ENCODE results near the gene MATN3.
A peak's percentile ranks its signal among the peaks of the same experiment; 100 is the strongest.

The MATN3 gene, protein sequence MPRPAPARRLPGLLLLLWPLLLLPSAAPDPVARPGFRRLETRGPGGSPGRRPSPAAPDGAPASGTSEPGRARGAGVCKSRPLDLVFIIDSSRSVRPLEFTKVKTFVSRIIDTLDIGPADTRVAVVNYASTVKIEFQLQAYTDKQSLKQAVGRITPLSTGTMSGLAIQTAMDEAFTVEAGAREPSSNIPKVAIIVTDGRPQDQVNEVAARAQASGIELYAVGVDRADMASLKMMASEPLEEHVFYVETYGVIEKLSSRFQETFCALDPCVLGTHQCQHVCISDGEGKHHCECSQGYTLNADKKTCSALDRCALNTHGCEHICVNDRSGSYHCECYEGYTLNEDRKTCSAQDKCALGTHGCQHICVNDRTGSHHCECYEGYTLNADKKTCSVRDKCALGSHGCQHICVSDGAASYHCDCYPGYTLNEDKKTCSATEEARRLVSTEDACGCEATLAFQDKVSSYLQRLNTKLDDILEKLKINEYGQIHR

GRCh38 chr2:20012282-20013125, at the start of gene MATN3:
MATN3 (minus strand) TSS chr2:20012668; CDS start chr2:20012631, 37 bp downstream.
- no peak for TF ChIP-seq CTCF (conservative IDR thresholded peaks at IDR 0.05; ENCODE audit: low read depth)
- H3K27ac ChIP-seq: peak within 1 kb of the TSS; percentile 63
- DNase-seq (ENCODE audit: low spot score): peak; percentile 52
- ChIA-PET POLR2A (ENCODE audit: low non-redundant PET) (no interaction called here), CTCF (interaction anchor here (0.6 to 1.1 kb wide), 3 partner anchors 57 to 323 kb away, joined by 4 read pairs; no protein-coding TSS in a partner anchor)

DNA sequence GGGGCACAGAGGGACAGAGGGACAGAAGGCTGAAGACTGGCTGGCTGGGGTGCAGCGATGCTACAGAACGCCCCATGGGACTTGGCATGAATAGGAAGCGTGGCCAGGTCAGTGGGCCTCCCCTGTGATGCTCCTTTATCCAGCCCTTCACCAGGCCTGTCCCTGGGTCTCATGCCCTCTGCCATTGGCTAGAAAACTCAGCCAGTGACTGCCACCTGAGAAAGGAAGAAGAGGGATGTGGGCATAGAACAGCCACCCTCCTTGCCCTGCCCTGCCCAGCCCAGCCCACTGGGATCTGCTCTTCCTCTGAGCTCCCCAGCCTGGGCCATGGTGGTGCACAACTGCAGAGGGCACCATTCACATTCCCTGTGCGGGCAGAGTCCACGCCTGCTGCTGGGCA, 49.5 kb upstream of the MATN3 start:
- no peak for TF ChIP-seq CTCF (conservative IDR thresholded peaks at IDR 0.05; ENCODE audit: low read depth)
- ChIA-PET POLR2A (ENCODE audit: low non-redundant PET) (interaction anchor here (1.8 kb wide), 1 partner anchor 9 kb away, joined by 3 read pairs; no protein-coding TSS in a partner anchor), CTCF (no interaction called here)
- DNase-seq (ENCODE audit: low spot score): no peak
- no peak overlapping the region; the same call in 1 of the 2 replicates for H3K27ac ChIP-seq

- H3K27ac ChIP-seq: no peak overlapping the region; the same call in 1 of the 2 replicates
- no peak for TF ChIP-seq CTCF (conservative IDR thresholded peaks at IDR 0.05; ENCODE audit: low read depth)
- ChIA-PET POLR2A (ENCODE audit: low non-redundant PET) (interaction anchor here (1.8 kb wide), 1 partner anchor 9 kb away, joined by 3 read pairs; no protein-coding TSS in a partner anchor), CTCF (no interaction called here)
- DNase-seq (ENCODE audit: low spot score): no peak
Measured at GRCh38 chr2:20061476-20061875, 49.0 kb upstream of the MATN3 start.

- ChIA-PET CTCF (no interaction called here), POLR2A (ENCODE audit: low non-redundant PET) (no interaction called here)
- H3K27ac ChIP-seq: no peak overlapping the region
- DNase-seq (ENCODE audit: low spot score): no peak
- TF ChIP-seq CTCF (conservative IDR thresholded peaks at IDR 0.05; ENCODE audit: low read depth): no peak
Measured at GRCh38 chr2:20060106-20060505, 47.6 kb upstream of the MATN3 start.

DNA sequence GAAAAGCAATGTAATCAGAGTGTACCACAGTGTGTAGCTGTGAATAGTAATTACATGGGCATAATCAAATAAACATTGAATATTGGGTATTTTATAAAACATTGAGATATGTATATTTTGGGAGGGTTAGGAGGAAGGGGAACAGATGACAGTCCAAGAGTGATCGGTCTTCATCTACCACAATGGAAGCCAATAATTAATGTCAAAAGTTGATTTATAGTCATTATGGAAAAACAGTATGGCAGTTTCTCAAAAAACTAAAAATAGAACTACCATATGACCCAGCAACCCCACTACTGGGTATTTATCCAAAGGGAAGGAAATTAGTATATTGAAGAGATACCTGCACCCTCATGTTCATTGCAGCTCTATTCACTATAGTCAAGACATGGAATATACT, 44.8 kb upstream of the MATN3 start:
- DNase-seq (ENCODE audit: low spot score): no peak
- no peak for TF ChIP-seq CTCF (conservative IDR thresholded peaks at IDR 0.05; ENCODE audit: low read depth)
- ChIA-PET POLR2A (ENCODE audit: low non-redundant PET) (no interaction called here), CTCF (no interaction called here)
- H3K27ac ChIP-seq: no peak overlapping the region

DNA sequence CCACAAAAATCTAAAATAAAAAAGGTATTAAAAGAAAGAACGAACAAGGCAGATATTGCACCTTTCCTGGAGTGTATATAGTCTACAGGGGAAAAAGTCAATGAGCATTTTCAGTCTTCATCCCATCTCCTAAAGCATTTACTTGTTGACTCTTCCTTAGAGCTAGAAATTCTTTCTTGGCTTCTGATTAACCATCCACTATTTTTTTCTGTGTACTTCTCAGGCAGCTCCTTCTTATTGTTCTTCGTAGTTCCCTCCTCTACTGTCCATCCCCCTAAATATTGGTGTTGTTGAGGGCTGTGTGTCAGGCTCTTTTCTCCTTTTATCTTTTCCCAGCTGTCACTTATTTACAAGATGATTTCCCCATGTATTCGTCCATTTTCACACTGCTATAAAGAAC, 42.5 kb upstream of the MATN3 start:
- no peak for DNase-seq (ENCODE audit: low spot score)
- H3K27ac ChIP-seq: no peak overlapping the region
- TF ChIP-seq CTCF (conservative IDR thresholded peaks at IDR 0.05; ENCODE audit: low read depth): no peak
- CTCF ChIA-PET: interaction anchor here (1.0 kb wide), 1 partner anchor 11 kb away, joined by 3 read pairs; no protein-coding TSS in a partner anchor
- POLR2A ChIA-PET (ENCODE audit: low non-redundant PET): no interaction called here
